Measurements from ENCODE around the gene ERP27. TPM values are rescaled to one million over a fixed set of nuclear protein-coding genes. Genes with fewer than 3 reads are reported as not detected.

The ERP27 gene
- total RNA-seq, 4 donors from 2014 or later: 0.33 to 1.0 (median 0.58) TPM; not detected in 1

- H3K4me3 ChIP-seq: peak overlapping the region; percentile 49 to 63 (median 60)
- H3K27ac ChIP-seq (replicated peaks in 1 of 4): peak overlapping the region; percentile 81 to 87 (median 86)
- TF ChIP-seq POLR2A (IDR thresholded peaks at IDR 0.05; ENCODE audit: low read depth) (no peak), EP300 (IDR thresholded peaks at IDR 0.05) (no peak), POLR2AphosphoS5 (IDR thresholded peaks at IDR 0.05) (peak; percentile 58 to 75)
- TF ChIP-seq, protein P1, sequence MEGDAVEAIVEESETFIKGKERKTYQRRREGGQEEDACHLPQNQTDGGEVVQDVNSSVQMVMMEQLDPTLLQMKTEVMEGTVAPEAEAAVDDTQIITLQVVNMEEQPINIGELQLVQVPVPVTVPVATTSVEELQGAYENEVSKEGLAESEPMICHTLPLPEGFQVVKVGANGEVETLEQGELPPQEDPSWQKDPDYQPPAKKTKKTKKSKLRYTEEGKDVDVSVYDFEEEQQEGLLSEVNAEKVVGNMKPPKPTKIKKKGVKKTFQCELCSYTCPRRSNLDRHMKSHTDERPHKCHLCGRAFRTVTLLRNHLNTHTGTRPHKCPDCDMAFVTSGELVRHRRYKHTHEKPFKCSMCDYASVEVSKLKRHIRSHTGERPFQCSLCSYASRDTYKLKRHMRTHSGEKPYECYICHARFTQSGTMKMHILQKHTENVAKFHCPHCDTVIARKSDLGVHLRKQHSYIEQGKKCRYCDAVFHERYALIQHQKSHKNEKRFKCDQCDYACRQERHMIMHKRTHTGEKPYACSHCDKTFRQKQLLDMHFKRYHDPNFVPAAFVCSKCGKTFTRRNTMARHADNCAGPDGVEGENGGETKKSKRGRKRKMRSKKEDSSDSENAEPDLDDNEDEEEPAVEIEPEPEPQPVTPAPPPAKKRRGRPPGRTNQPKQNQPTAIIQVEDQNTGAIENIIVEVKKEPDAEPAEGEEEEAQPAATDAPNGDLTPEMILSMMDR (IDR thresholded peaks at IDR 0.05): no peak
- no peaks in the 10 kb centered on the region for H3K9me3 ChIP-seq
- 0% methylated on average over 5 of the region's 5 CpGs for WGBS
- H3K27me3 ChIP-seq: no peaks in the 10 kb centered on the region
- H3K36me3 ChIP-seq: peaks cover 10 to 19% (median 14%) of the 10 kb centered on the region in 4 donors
- intact Hi-C loops (cut with DNase I): no loop called here
- peak; percentile 97 for DNase-seq (ENCODE audit: extremely low spot score)
- H3K4me1 ChIP-seq: peaks cover 16 to 46% (median 35%) of the 10 kb centered on the region in 4 donors
These were observed 53.9 kb downstream of the ERP27 start for GRCh38 chr12:14884458-14884878.

DNA sequence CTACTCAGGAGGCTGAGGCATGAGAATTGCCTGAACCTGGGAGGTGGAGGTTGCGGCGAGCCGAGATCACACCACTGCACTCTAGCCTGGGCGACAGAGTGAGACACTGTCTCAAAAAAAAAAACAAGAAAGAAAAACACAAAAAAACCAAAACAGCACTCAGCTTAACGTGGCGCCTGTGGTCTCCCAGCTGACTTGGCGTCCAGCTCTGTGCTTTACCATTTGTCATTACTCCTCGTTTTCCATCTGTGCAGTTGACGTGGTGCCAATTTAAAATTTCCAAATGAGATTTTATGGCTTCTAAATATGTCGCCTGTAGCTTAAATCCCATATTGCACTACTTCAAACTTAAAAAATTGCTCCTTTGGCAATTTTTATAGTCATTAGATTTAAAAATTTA lies 54.7 kb downstream of the ERP27 start:
- H3K27me3 ChIP-seq: no peaks in the 10 kb centered on the region
- WGBS: 59% methylated on average over 10 of the region's 10 CpGs
- H3K4me3 ChIP-seq: peak overlapping the region; percentile 49 to 63 (median 60)
- no peak for DNase-seq (ENCODE audit: extremely low spot score)
- H3K27ac ChIP-seq (replicated peaks in 1 of 4): peak overlapping the region; percentile 81 to 87 (median 86)
- no peak for TF ChIP-seq POLR2A (IDR thresholded peaks at IDR 0.05; ENCODE audit: low read depth)
- TF ChIP-seq POLR2AphosphoS5 (IDR thresholded peaks at IDR 0.05): no peak
- TF ChIP-seq, protein P1 (IDR thresholded peaks at IDR 0.05): no peak
- no peak for TF ChIP-seq EP300 (IDR thresholded peaks at IDR 0.05)
- no peaks in the 10 kb centered on the region for H3K9me3 ChIP-seq
- peaks cover 16 to 38% (median 34%) of the 10 kb centered on the region in 4 donors for H3K4me1 ChIP-seq
- H3K36me3 ChIP-seq: peaks cover 10 to 19% (median 14%) of the 10 kb centered on the region in 4 donors
- intact Hi-C loops (cut with DNase I): no loop called here

GRCh38 chr12:14880890-14881453 lies 57.4 kb downstream of the ERP27 start:
- peaks cover 10 to 19% (median 14%) of the 10 kb centered on the region in 4 donors for H3K36me3 ChIP-seq
- H3K27me3 ChIP-seq: no peaks in the 10 kb centered on the region
- 76% methylated on average over 6 of the region's 6 CpGs for WGBS
- H3K4me3 ChIP-seq: no peak overlapping the region
- H3K9me3 ChIP-seq: no peaks in the 10 kb centered on the region
- no peak for DNase-seq (ENCODE audit: extremely low spot score)
- TF ChIP-seq EP300 (IDR thresholded peaks at IDR 0.05) (no peak), POLR2A (IDR thresholded peaks at IDR 0.05; ENCODE audit: low read depth) (no peak)
- H3K27ac ChIP-seq (replicated peaks in 1 of 4): no peak overlapping the region
- H3K4me1 ChIP-seq: peaks cover 9 to 27% (median 25%) of the 10 kb centered on the region in 4 donors
- intact Hi-C loops (cut with DNase I): no loop called here

GRCh38 chr12:14879222-14879933 lies 59.0 kb downstream of the ERP27 start:
- TF ChIP-seq, protein P1 (IDR thresholded peaks at IDR 0.05): no peak
- TF ChIP-seq POLR2AphosphoS5 (IDR thresholded peaks at IDR 0.05): no peak
- no peak for TF ChIP-seq EP300 (IDR thresholded peaks at IDR 0.05)
- TF ChIP-seq POLR2A (IDR thresholded peaks at IDR 0.05; ENCODE audit: low read depth): no peak
- no peak for DNase-seq (ENCODE audit: extremely low spot score)
- intact Hi-C loops (cut with DNase I): no loop called here
- no peaks in the 10 kb centered on the region for H3K9me3 ChIP-seq
- 94% methylated on average over 8 of the region's 8 CpGs for WGBS
- no peaks in the 10 kb centered on the region for H3K27me3 ChIP-seq
- peaks cover 5 to 22% (median 21%) of the 10 kb centered on the region in 4 donors for H3K4me1 ChIP-seq
- peaks cover 10 to 19% (median 14%) of the 10 kb centered on the region in 4 donors for H3K36me3 ChIP-seq
- no peak overlapping the region for H3K27ac ChIP-seq (replicated peaks in 1 of 4)
- H3K4me3 ChIP-seq: no peak overlapping the region

- intact Hi-C loops (cut with DNase I): no loop called here
- no peak overlapping the region for H3K27ac ChIP-seq (replicated peaks in 1 of 4)
These were observed 59.8 kb downstream of the ERP27 start for GRCh38 chr12:14878488-14878887.

More at GRCh38 chr12:14878488-14878887, 59.8 kb downstream of the ERP27 start:
- Histone ChIP-seq H3K9me3 (no peaks in the 10 kb centered on the region), H3K4me1 (peaks cover 0 to 22% (median 17%) of the 10 kb centered on the region in 4 donors), H3K4me3 (no peak overlapping the region), H3K27me3 (no peaks in the 10 kb centered on the region), H3K36me3 (peaks cover 10 to 19% (median 14%) of the 10 kb centered on the region in 4 donors)
- TF ChIP-seq POLR2A (IDR thresholded peaks at IDR 0.05; ENCODE audit: low read depth): no peak
- 96% methylated on average over 1 of the region's 1 CpG for WGBS
- DNase-seq (ENCODE audit: extremely low spot score): no peak
